ENCODE measurements around the gene ME3.

The ME3 gene

DNA sequence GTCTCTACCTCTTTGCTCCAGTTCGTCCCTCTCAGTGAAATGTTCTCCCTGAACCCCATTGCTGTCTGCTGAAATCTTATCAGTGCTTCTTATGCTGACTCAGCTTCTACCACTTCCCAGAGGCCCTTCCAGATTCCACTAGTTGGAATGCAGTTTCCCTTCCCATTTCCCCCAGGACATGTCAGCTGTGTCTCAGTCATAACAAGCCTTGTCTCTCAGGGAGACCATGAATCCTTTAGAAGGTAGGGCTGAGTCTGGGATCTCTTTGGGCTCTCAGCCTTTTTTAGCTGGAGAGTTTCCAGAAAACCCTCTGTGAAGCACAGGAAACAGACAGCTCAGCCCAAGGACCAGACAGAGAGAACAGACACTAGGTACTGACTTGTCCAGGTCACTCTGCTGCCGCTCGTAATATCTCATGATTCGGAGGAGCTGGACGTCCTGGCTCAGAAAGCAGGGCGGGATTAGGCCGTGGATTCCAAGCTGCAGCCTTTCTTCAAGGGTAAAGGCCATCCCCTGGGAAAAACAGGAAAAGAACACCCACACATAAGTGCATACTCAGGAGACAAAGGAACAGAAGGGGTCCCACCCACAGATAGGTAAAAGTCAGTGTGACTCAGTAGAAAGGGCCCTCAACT, 113.0 kb downstream of the ME3 start:
- TF ChIP-seq SIN3A (IDR thresholded peaks at IDR 0.05; ENCODE audit: borderline replicate concordance, insufficient read depth, low read length) = no peak
- TF ChIP-seq TAF1 (IDR thresholded peaks at IDR 0.05; ENCODE audit: borderline replicate concordance, insufficient read depth, low read length) = no peak
- no peak for TF ChIP-seq FOXP2 (optimal IDR thresholded peaks at IDR 0.05; ENCODE audit: borderline replicate concordance, extremely low read depth, extremely low read length, insufficient read depth)
- TF ChIP-seq, protein P1, sequence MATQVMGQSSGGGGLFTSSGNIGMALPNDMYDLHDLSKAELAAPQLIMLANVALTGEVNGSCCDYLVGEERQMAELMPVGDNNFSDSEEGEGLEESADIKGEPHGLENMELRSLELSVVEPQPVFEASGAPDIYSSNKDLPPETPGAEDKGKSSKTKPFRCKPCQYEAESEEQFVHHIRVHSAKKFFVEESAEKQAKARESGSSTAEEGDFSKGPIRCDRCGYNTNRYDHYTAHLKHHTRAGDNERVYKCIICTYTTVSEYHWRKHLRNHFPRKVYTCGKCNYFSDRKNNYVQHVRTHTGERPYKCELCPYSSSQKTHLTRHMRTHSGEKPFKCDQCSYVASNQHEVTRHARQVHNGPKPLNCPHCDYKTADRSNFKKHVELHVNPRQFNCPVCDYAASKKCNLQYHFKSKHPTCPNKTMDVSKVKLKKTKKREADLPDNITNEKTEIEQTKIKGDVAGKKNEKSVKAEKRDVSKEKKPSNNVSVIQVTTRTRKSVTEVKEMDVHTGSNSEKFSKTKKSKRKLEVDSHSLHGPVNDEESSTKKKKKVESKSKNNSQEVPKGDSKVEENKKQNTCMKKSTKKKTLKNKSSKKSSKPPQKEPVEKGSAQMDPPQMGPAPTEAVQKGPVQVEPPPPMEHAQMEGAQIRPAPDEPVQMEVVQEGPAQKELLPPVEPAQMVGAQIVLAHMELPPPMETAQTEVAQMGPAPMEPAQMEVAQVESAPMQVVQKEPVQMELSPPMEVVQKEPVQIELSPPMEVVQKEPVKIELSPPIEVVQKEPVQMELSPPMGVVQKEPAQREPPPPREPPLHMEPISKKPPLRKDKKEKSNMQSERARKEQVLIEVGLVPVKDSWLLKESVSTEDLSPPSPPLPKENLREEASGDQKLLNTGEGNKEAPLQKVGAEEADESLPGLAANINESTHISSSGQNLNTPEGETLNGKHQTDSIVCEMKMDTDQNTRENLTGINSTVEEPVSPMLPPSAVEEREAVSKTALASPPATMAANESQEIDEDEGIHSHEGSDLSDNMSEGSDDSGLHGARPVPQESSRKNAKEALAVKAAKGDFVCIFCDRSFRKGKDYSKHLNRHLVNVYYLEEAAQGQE (IDR thresholded peaks at IDR 0.05; ENCODE audit: insufficient read depth in 1 of 2, low read depth in 2 of 2, low read length in 2 of 2) = no peak
- no peak for TF ChIP-seq POLR2AphosphoS5 (IDR thresholded peaks at IDR 0.05; ENCODE audit: low read depth, low read length)

DNA sequence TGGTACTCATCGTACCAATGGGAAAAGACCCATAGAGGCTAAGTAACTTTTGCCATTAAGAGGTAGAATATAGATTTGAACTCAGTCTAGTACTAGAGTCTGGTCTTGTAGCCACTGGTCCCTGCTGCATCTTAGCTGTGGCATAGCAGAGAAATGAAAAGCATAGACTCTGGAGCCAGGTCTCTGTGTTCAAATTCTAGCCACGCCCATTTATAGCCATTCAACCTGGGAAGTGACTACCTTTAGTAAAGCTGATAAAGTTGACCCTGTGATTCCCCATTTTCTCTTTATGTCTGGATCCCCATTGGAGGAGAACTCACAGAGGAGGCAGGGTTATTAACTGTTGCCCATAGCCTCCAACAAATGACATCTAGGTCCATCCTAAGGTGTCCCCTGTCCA, 113.6 kb downstream of the ME3 start:
- no peak for TF ChIP-seq SIN3A (IDR thresholded peaks at IDR 0.05; ENCODE audit: borderline replicate concordance, insufficient read depth, low read length)
- TF ChIP-seq, protein P1 (IDR thresholded peaks at IDR 0.05; ENCODE audit: insufficient read depth in 1 of 2, low read depth in 2 of 2, low read length in 2 of 2) = no peak
- TF ChIP-seq FOXP2 (optimal IDR thresholded peaks at IDR 0.05; ENCODE audit: borderline replicate concordance, extremely low read depth, extremely low read length, insufficient read depth) = no peak
- TF ChIP-seq TAF1 (IDR thresholded peaks at IDR 0.05; ENCODE audit: borderline replicate concordance, insufficient read depth, low read length) = no peak
- no peak for TF ChIP-seq POLR2AphosphoS5 (IDR thresholded peaks at IDR 0.05; ENCODE audit: low read depth, low read length)

DNA sequence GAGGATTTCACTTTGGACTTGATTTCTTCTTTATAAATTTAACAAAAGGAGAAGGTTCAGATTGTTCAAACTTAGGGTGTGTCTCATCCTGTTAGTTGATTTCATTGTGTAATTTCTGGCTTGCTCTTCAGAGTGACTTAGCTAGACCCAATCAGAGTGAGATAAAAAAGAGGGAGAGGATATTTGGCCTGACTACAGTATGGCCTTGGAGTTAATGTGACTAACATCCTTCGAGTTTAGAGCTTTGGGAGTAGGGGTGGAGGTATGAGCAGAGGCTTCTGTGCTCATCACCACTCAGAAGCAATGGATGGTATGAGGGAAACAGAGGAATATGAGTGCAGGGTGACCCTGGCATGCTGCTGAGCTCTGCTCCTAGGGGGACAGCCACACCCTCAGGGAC, 114.2 kb downstream of the ME3 start:
- TF ChIP-seq FOXP2 (optimal IDR thresholded peaks at IDR 0.05; ENCODE audit: borderline replicate concordance, extremely low read depth, extremely low read length, insufficient read depth) = no peak
- no peak for TF ChIP-seq POLR2AphosphoS5 (IDR thresholded peaks at IDR 0.05; ENCODE audit: low read depth, low read length)
- TF ChIP-seq, protein P1 (IDR thresholded peaks at IDR 0.05; ENCODE audit: insufficient read depth in 1 of 2, low read depth in 2 of 2, low read length in 2 of 2) = no peak
- TF ChIP-seq SIN3A (IDR thresholded peaks at IDR 0.05; ENCODE audit: borderline replicate concordance, insufficient read depth, low read length) = no peak
- TF ChIP-seq TAF1 (IDR thresholded peaks at IDR 0.05; ENCODE audit: borderline replicate concordance, insufficient read depth, low read length) = no peak

GRCh38 chr11:86555866-86556265, 116.5 kb downstream of the ME3 start:
- no peak for TF ChIP-seq POLR2AphosphoS5 (IDR thresholded peaks at IDR 0.05; ENCODE audit: low read depth, low read length)
- TF ChIP-seq TAF1 (IDR thresholded peaks at IDR 0.05; ENCODE audit: borderline replicate concordance, insufficient read depth, low read length) = no peak

DNA sequence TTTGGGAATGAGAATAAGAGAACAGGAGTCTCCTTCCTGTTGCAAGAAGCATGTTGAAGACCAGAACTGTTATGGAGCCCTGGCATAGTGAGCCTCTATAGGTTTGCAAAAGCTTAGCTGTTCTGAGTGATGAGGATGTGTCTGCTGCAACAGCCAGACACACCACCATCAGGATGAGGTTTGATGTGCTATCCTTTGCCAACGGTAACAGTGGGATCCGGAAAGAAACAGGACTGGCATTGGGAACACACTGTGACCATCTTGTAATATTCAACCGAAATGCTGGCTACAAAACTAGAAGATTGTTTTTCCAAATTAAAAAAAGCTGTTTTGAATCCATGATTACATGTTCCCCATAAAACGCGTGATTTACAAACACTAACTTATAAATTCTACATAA, 117.0 kb downstream of the ME3 start:
- TF ChIP-seq TAF1 (IDR thresholded peaks at IDR 0.05; ENCODE audit: borderline replicate concordance, insufficient read depth, low read length) = no peak

GRCh38 chr11:86553265-86553664, 119.2 kb downstream of the ME3 start:
- no peak for TF ChIP-seq FOXP2 (optimal IDR thresholded peaks at IDR 0.05; ENCODE audit: borderline replicate concordance, extremely low read depth, extremely low read length, insufficient read depth)
- TF ChIP-seq POLR2AphosphoS5 (IDR thresholded peaks at IDR 0.05; ENCODE audit: low read depth, low read length) = no peak

Data from PFSK-1 (cell line).